Measurements from ENCODE around the gene EYA3.

The EYA3 gene

GRCh38 chr1:28066393-28067154 lies 21.8 kb downstream of the EYA3 start:
- H3K79me2 ChIP-seq (ENCODE audit: low read length), result peaks cover 79% of the 10 kb centered on the region
- DNase-seq, result no peak
- no peaks in the 10 kb centered on the region for H3K36me3 ChIP-seq (replicated peaks; ENCODE audit: insufficient read depth, low read length)
- H3K4me2 ChIP-seq (ENCODE audit: low read depth, low read length), result no peak overlapping the region
- no peaks in the 10 kb centered on the region for H3K27me3 ChIP-seq (replicated peaks; ENCODE audit: insufficient read depth, low read length)
- H3K4me1 ChIP-seq (ENCODE audit: low read length), result peaks cover 24% of the 10 kb centered on the region
- no peak overlapping the region for H3K27ac ChIP-seq (ENCODE audit: low read length)
- H3F3A ChIP-seq (ENCODE audit: insufficient read depth, low read length), result peaks cover 28% of the 10 kb centered on the region
- H4K20me1 ChIP-seq (ENCODE audit: insufficient read depth, low read length), result no peaks in the 10 kb centered on the region
- no peak overlapping the region for H3K9ac ChIP-seq (ENCODE audit: low read length)
- no peak for TF ChIP-seq EZH2phosphoT487 (IDR thresholded peaks at IDR 0.05; ENCODE audit: low read length)
- TF ChIP-seq CTCF (IDR thresholded peaks at IDR 0.05; ENCODE audit: low read length), result no peak
- TF ChIP-seq EZH2 (optimal IDR thresholded peaks at IDR 0.05; ENCODE audit: low read depth, low read length), result no peak
- no peaks in the 10 kb centered on the region for H3K9me3 ChIP-seq (replicated peaks; ENCODE audit: insufficient read depth, low read length)
- no peak overlapping the region for H3K4me3 ChIP-seq (ENCODE audit: low read length)
- H2AFZ ChIP-seq (ENCODE audit: low read length), result no peak overlapping the region
- no peaks in the 10 kb centered on the region for H3K9me2 ChIP-seq (replicated peaks; ENCODE audit: insufficient read depth, low read length)

- Histone ChIP-seq H3K79me2 (ENCODE audit: low read length) (peaks cover 78% of the 10 kb centered on the region), H3K4me1 (ENCODE audit: low read length) (peaks cover 19% of the 10 kb centered on the region), H3K4me2 (ENCODE audit: low read depth, low read length) (peak overlapping the region; percentile 50)
These were observed 24.3 kb downstream of the EYA3 start for GRCh38 chr1:28064064-28064463.

GRCh38 chr1:28062806-28063205 lies 25.6 kb downstream of the EYA3 start:
- no peaks in the 10 kb centered on the region for H3K9me3 ChIP-seq (replicated peaks; ENCODE audit: insufficient read depth, low read length)
- H3K4me2 ChIP-seq (ENCODE audit: low read depth, low read length), result no peak overlapping the region
- H3F3A ChIP-seq (ENCODE audit: insufficient read depth, low read length), result peaks cover 17% of the 10 kb centered on the region
- no peak overlapping the region for H3K4me3 ChIP-seq (ENCODE audit: low read length)
- DNase-seq, result no peak
- no peak overlapping the region for H3K27ac ChIP-seq (ENCODE audit: low read length)
- H3K9me2 ChIP-seq (replicated peaks; ENCODE audit: insufficient read depth, low read length), result no peaks in the 10 kb centered on the region
- peaks cover 20% of the 10 kb centered on the region for H3K4me1 ChIP-seq (ENCODE audit: low read length)
- H2AFZ ChIP-seq (ENCODE audit: low read length), result no peak overlapping the region
- no peak overlapping the region for H3K9ac ChIP-seq (ENCODE audit: low read length)
- H4K20me1 ChIP-seq (ENCODE audit: insufficient read depth, low read length), result no peaks in the 10 kb centered on the region
- H3K79me2 ChIP-seq (ENCODE audit: low read length), result peaks cover 79% of the 10 kb centered on the region
- no peaks in the 10 kb centered on the region for H3K36me3 ChIP-seq (replicated peaks; ENCODE audit: insufficient read depth, low read length)
- no peaks in the 10 kb centered on the region for H3K27me3 ChIP-seq (replicated peaks; ENCODE audit: insufficient read depth, low read length)
- TF ChIP-seq CTCF (IDR thresholded peaks at IDR 0.05; ENCODE audit: low read length) (no peak), EZH2phosphoT487 (IDR thresholded peaks at IDR 0.05; ENCODE audit: low read length) (no peak), EZH2 (optimal IDR thresholded peaks at IDR 0.05; ENCODE audit: low read depth, low read length) (no peak)

More at GRCh38 chr1:28064064-28064463, 24.3 kb downstream of the EYA3 start:
- H3K9ac ChIP-seq (ENCODE audit: low read length), result no peak overlapping the region; the same call in 1 of the 2 replicates
- no peaks in the 10 kb centered on the region for H3K9me3 ChIP-seq (replicated peaks; ENCODE audit: insufficient read depth, low read length)
- H3K36me3 ChIP-seq (replicated peaks; ENCODE audit: insufficient read depth, low read length), result no peaks in the 10 kb centered on the region
- peak overlapping the region; percentile 60; the same call in 1 of the 2 replicates for H3K27ac ChIP-seq (ENCODE audit: low read length)
- DNase-seq, result peak; percentile 61
- TF ChIP-seq EZH2 (optimal IDR thresholded peaks at IDR 0.05; ENCODE audit: low read depth, low read length), result no peak
- no peak for TF ChIP-seq EZH2phosphoT487 (IDR thresholded peaks at IDR 0.05; ENCODE audit: low read length)
- TF ChIP-seq CTCF (IDR thresholded peaks at IDR 0.05; ENCODE audit: low read length), result no peak
- no peak overlapping the region for H2AFZ ChIP-seq (ENCODE audit: low read length)
- H3K27me3 ChIP-seq (replicated peaks; ENCODE audit: insufficient read depth, low read length), result no peaks in the 10 kb centered on the region
- no peaks in the 10 kb centered on the region for H4K20me1 ChIP-seq (ENCODE audit: insufficient read depth, low read length)
- peaks cover 17% of the 10 kb centered on the region for H3F3A ChIP-seq (ENCODE audit: insufficient read depth, low read length)
- no peaks in the 10 kb centered on the region for H3K9me2 ChIP-seq (replicated peaks; ENCODE audit: insufficient read depth, low read length)
- no peak overlapping the region; the same call in 1 of the 2 replicates for H3K4me3 ChIP-seq (ENCODE audit: low read length)

Data from MM.1S (cell line).